IPS-20b (cell line): ENCODE data around the gene SUSD6.

Experiments
- H3K27ac ChIP-seq: one replicate; pipeline ENCODE4 v1.5.1; 2013; ENCODE audit warnings: low read length
- H3K27me3 ChIP-seq: 2 replicates; pipeline ENCODE4 v1.6.1; 2013; ENCODE audit warnings: mild to moderate bottlenecking, low read length, inconsistent platforms; ENCODE audit not compliant: insufficient read depth
- H3K36me3 ChIP-seq: 2 replicates; pipeline ENCODE4 v1.6.1; 2013; ENCODE audit warnings: low read depth, mild to moderate bottlenecking, inconsistent platforms, low read length, moderate library complexity; ENCODE audit not compliant: insufficient read depth
- H3K4me1 ChIP-seq: 2 replicates; pipeline ENCODE4 v1.6.1; 2013; ENCODE audit warnings: mild to moderate bottlenecking, control low read depth, inconsistent platforms, low read length, moderate library complexity; ENCODE audit not compliant: insufficient read depth
- H3K4me3 ChIP-seq: 2 replicates; pipeline ENCODE4 v1.5.1; 2013; ENCODE audit warnings: mild to moderate bottlenecking, low read length, inconsistent platforms
- H3K9ac ChIP-seq: 2 replicates; pipeline ENCODE4 v1.6.1; 2013; ENCODE audit warnings: low read depth, mild to moderate bottlenecking, inconsistent platforms, low read length, moderate library complexity
- H3K9me3 ChIP-seq: 2 replicates; pipeline ENCODE4 v1.6.1; 2013; ENCODE audit warnings: mild to moderate bottlenecking, low read depth, low read length, inconsistent platforms; ENCODE audit not compliant: insufficient read depth

The SUSD6 gene

DNA sequence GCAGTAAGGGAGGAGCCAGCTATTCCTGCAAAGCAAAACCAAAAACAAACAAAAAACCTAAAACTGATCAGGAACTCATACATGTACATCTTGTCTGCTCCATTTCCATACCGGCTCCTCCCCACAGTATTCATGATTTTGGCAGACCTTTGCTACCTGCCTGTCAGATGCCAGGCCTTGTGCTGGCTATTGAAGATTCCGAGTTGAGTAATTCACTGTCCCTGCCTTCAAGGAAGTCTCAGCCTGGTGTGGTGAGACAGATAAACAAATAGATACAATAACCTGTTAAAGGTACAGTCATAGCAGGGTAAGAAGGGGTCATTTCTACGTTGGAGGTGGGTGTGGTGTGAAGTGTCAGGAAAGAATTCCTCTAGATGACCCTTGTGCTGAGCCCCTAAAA lies 42.7 kb downstream of the SUSD6 start:
- Histone ChIP-seq H3K27me3 (no peaks in the 10 kb centered on the region), H3K4me3 (no peak overlapping the region), H3K9me3 (no peaks in the 10 kb centered on the region), H3K27ac (no peak overlapping the region), H3K4me1 (peaks cover 31% of the 10 kb centered on the region), H3K36me3 (no peaks in the 10 kb centered on the region), H3K9ac (no peak overlapping the region)

DNA sequence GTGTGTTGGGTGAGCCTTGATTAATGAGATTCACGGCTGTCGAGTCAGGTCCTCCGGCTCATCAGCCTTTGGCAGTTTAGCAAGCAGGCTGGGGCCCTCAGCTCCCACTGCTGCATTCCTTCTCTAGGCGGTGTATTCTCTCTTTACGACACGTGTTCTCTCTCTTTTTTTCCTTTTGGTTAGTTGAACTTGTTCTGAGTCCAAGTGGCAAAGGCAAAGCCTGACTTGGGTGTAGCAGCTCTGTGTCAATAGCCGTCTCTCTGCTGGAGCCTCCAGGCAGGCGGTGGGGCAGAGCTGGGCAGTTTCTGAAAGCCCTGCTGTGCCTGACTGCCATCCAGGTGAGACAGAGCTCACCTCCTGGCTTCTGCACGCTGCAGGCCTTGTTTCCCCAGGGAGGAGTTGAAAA lies 46.6 kb downstream of the SUSD6 start:
- no peaks in the 10 kb centered on the region for H3K9me3 ChIP-seq
- peak overlapping the region; percentile 7; the same call in 1 of the 2 replicates for H3K9ac ChIP-seq
- H3K36me3 ChIP-seq: no peaks in the 10 kb centered on the region
- no peaks in the 10 kb centered on the region for H3K27me3 ChIP-seq
- H3K4me1 ChIP-seq: peaks cover 24% of the 10 kb centered on the region
- no peak overlapping the region for H3K27ac ChIP-seq
- no peak overlapping the region for H3K4me3 ChIP-seq

DNA sequence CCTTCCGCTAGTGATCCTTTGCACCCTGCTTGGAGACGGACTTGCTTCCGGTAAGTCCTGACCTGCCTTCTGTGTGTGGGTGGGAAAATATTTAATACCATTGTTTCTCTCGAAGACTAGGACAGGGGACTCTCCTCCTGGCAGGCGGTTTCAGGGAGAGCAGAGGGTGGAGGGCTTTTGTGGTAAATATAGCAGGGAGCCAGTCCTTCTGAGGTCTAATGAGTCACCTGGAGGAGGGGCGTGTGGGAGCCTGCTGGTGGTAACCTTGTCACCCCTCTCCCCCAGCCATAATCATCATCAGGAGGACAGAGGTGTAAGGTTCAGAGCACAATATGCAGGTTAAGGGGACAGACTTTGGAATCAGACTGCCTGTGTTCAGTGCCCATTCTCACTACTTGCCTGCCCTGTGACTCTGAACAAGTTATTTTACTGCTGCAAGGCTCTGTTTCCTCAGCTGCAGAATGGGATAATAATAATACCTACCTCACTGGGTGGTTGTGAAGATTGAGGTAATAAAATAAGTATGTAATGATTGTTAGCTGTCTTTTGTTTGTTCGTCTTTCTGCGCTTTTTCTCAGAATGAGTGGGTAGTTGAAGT lies 47.4 kb downstream of the SUSD6 start:
- peaks cover 24% of the 10 kb centered on the region for H3K4me1 ChIP-seq
- H3K9ac ChIP-seq: no peak overlapping the region

GRCh38 chr14:69660344-69661193 lies 49.2 kb downstream of the SUSD6 start:
- Histone ChIP-seq H3K4me1 (peaks cover 24% of the 10 kb centered on the region), H3K27ac (no peak overlapping the region), H3K27me3 (no peaks in the 10 kb centered on the region), H3K4me3 (no peak overlapping the region), H3K9ac (no peak overlapping the region), H3K36me3 (no peaks in the 10 kb centered on the region), H3K9me3 (no peaks in the 10 kb centered on the region)

More for the DNA sequence above, 47.4 kb downstream of the SUSD6 start:
- no peak overlapping the region for H3K27ac ChIP-seq
- no peaks in the 10 kb centered on the region for H3K9me3 ChIP-seq
- no peaks in the 10 kb centered on the region for H3K36me3 ChIP-seq
- H3K4me3 ChIP-seq: no peak overlapping the region
- no peaks in the 10 kb centered on the region for H3K27me3 ChIP-seq

- no peak overlapping the region for H3K9ac ChIP-seq
- no peaks in the 10 kb centered on the region for H3K27me3 ChIP-seq
- H3K27ac ChIP-seq: no peak overlapping the region
- H3K4me3 ChIP-seq: no peak overlapping the region
- no peaks in the 10 kb centered on the region for H3K9me3 ChIP-seq
- peaks cover 24% of the 10 kb centered on the region for H3K4me1 ChIP-seq
- no peaks in the 10 kb centered on the region for H3K36me3 ChIP-seq
These were observed 49.8 kb downstream of the SUSD6 start for GRCh38 chr14:69661194-69661537.

DNA sequence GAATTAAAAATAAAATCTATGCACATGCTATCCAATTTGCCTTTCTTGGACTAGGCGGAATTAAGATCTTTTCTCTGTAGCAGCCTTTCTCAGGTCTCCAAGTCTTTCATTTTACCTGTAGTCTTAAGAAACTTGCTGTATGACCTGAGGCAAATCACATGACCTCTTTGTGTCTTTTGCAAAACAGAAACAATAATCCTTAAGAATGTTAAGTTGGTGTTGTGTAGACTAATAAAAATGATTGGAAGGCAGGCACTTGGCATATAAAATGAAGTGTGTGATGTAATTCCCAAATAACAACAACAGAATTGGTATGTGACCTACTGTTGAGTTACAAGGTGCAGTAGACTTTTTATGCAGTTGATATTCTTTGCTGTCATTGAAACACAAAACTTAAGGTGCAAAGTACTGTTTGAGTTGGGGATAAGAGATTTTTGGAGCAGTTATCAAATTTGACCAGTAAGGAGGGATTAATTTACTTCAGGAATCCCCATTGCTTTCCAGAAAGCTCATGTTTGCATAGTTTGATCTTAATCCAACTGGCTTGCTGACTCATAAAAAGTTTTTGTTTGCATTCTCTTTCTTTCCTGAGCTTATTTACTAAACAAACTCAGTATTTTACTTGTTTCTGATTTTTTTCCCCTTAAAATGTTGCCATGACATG lies 51.4 kb downstream of the SUSD6 start:
- Histone ChIP-seq H3K9me3 (no peaks in the 10 kb centered on the region), H3K9ac (no peak overlapping the region), H3K4me3 (no peak overlapping the region), H3K27ac (no peak overlapping the region), H3K27me3 (no peaks in the 10 kb centered on the region), H3K4me1 (peaks cover 20% of the 10 kb centered on the region), H3K36me3 (no peaks in the 10 kb centered on the region)

- H3K4me3 ChIP-seq: no peak overlapping the region
- no peaks in the 10 kb centered on the region for H3K9me3 ChIP-seq
- no peak overlapping the region for H3K27ac ChIP-seq
- peaks cover 18% of the 10 kb centered on the region for H3K4me1 ChIP-seq
- H3K27me3 ChIP-seq: no peaks in the 10 kb centered on the region
- no peaks in the 10 kb centered on the region for H3K36me3 ChIP-seq
- H3K9ac ChIP-seq: no peak overlapping the region
These were observed 51.9 kb downstream of the SUSD6 start for GRCh38 chr14:69663300-69663643.

- no peak overlapping the region for H3K4me3 ChIP-seq
- H3K36me3 ChIP-seq: no peaks in the 10 kb centered on the region
- H3K4me1 ChIP-seq: peaks cover 10% of the 10 kb centered on the region; the same call in 1 of the 2 replicates
- H3K27ac ChIP-seq: no peak overlapping the region
- H3K9ac ChIP-seq: no peak overlapping the region
- no peaks in the 10 kb centered on the region for H3K27me3 ChIP-seq
- H3K9me3 ChIP-seq: no peaks in the 10 kb centered on the region
These were observed 52.9 kb downstream of the SUSD6 start for GRCh38 chr14:69664265-69664664.

DNA sequence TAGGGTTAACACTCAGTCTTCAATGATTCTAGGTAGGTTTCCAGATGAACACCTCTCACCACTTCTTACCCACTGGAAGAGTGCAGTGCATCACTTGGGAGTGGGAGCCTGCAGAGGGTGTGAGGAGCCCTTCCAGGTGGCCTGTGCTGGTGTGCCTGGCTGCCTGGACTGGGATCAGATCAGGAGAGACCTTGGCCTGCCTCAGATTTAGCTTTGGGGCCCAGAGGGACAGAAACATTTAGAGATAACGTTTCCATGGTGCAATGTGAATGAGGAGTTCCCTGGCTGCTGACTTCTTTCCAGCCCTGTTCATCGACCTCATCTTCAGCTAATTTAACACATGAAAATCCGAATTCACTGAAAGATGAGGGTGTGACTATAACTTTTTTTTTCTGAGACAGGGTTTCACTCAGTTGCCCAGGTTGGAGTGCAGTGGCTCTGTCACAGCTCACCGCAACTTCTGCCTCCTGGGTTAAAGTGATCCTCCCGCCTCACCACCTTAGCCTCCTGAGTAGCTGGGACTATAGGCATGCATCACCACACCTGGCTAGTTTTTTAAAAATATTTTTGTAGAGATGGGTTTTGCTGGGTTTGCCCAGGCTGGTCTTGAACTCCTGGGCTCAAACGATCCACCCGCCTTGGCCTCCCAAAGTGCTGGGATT lies 53.6 kb downstream of the SUSD6 start:
- Histone ChIP-seq H3K4me3 (no peak overlapping the region), H3K27ac (no peak overlapping the region), H3K27me3 (no peaks in the 10 kb centered on the region), H3K36me3 (no peaks in the 10 kb centered on the region), H3K4me1 (peaks cover 10% of the 10 kb centered on the region; the same call in 1 of the 2 replicates), H3K9me3 (no peaks in the 10 kb centered on the region), H3K9ac (no peak overlapping the region)

DNA sequence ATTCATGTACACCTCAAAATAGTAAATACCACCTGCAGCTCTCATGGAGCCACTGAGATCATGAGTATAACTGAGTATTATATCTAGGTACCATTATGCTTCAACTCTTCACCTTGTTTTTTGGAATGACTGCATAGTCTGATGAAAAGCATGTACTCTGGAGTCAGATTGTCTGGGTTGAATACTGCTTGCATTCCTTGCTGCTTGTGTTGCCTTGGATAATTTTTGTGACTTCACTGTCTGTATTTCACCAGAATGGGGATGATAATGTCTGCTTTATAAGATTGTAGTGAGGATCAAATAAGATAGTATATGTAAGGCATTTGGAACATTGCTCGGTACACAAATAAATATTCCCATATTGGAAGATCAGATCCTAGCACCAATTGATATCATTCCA lies 54.2 kb downstream of the SUSD6 start:
- Histone ChIP-seq H3K4me3 (no peak overlapping the region), H3K9me3 (no peaks in the 10 kb centered on the region), H3K4me1 (peaks cover 7% of the 10 kb centered on the region; the same call in 1 of the 2 replicates), H3K9ac (no peak overlapping the region), H3K27ac (no peak overlapping the region), H3K36me3 (no peaks in the 10 kb centered on the region), H3K27me3 (no peaks in the 10 kb centered on the region)

DNA sequence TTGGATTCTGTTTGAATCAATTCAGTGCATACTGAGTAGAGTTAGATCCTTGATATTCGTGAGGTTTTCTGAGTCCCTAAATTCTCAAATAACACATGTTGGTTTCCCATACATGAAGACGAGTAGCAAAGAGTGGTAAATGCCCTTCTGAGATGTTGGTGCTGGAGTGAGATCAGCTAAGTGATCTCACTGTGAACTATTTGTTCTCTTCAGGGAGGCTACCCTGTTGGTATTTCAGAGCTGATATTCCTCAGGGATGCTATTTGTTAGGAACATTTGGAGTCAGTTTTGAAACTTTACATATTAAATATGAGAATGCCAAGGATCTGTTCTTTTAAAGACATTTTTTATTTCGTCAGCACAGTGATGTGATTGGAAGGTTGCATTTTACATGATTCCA lies 54.7 kb downstream of the SUSD6 start:
- Histone ChIP-seq H3K9me3 (no peaks in the 10 kb centered on the region), H3K4me3 (no peak overlapping the region), H3K27me3 (no peaks in the 10 kb centered on the region), H3K9ac (no peak overlapping the region), H3K4me1 (peaks cover 2% of the 10 kb centered on the region; the same call in 1 of the 2 replicates), H3K27ac (no peak overlapping the region), H3K36me3 (no peaks in the 10 kb centered on the region)
